HG03045 (cell line): ENCODE data around the gene CNPY3.
A peak's percentile ranks its signal among the peaks of the same experiment; 100 is the strongest.

Experiments used
- ATAC-seq: cut with Tn5 transposase; IDR thresholded peaks from one replicate; pipeline ENCODE4 v1.9.1; 2021; ENCODE audit warnings: mild to moderate bottlenecking, moderate library complexity; ENCODE audit not compliant: unreplicated experiment

CNPY3 gene

DNA sequence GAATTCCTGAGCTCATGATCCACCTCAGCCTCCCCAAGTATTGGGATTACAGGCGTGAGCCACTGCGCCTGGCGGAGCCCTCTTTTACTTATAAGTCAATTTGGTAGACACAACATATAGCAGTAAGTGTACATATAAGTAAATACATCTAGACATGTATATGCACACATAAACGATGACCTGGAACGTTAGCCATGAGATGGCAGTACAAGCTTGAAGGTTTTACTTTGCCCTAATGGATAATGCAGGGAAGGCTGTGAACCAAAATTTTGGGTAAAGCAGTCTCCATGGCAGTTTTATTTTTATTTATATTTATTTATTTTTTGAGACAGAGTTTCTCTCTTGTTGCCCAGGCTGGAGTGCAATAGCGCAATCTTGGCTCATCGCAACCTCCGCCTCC lies 28.8 kb downstream of the CNPY3 start:
- ATAC-seq, result no peak

DNA sequence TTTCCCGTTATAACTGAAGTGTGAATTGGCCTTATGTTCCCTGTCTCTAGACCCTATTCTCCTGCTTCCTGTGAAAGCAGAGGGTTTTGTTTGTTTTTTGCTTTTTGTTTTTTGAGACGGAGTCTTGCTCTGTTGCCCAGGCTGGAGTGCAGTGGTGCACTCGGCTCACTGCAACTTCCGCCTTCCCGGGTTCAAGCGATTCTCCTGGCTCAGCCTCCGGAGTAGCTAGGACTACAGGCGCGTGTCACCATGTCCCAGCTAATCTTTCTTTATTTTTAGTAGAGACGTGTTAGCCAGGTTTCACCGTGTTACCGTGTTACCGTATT lies 30.6 kb downstream of the CNPY3 start:
- ATAC-seq, result no peak

DNA sequence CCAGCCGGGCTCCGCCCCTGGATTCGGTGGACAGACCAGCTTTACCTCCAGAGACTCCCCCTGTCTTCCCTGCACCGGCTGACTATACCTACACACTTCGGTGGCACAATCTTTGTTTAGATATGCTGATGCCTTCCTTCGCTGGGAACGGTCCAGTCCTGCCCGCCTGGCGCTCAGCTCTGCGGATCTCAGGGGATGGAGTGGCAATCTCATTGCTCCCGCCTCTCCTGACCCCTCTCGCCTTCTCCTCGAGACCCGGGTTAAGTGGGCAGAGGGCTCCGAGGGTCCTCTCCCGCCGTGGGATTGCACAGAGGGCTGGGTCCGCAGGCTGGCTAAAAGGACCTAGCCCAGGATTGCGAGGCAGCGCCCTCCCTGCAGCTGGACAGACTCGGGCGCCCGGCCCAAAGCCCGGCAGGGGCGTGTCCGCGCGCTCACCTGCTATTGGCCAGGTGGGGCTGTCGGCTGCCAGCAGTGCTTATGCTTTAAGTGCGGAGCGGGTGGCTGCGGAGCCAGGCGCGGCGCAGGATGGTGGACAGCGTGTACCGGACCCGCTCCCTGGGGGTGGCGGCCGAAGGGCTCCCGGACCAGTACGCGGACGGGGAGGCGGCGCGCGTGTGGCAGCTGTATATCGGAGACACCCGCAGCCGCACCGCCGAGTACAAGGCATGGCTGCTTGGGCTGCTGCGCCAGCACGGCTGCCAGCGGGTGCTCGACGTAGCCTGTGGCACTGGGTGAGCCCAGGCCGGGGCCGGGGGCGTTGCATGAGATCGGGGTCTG lies 31.2 kb downstream of the CNPY3 start, which contains the start of gene GNMT:
Gene GNMT (plus strand): TSS at position 512 of the 777 bp plus-strand sequence. CDS start 14 bp downstream, at position 526.
- ATAC-seq, result no peak

DNA sequence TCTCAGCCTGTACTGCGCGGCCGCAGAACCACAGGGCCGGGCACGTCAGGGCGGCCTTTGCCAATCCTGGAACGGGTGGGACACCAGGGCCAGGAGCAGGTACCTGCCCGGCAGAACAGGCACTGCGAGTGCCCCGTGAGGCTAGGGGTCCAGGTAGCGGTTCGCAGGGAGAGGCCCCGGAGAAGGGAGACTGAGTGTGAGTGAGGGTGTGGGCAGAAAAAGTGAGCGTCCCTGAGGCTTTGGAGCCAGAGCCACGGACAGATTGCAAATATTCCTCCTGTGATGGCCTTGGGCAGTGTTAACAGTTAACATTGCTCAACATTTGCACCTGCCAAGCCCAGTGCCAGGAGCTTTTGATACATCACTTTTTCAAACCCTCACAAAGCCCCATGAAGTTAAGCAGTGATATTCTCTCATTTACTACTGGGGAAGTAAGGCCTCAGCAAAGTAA lies 31.8 kb downstream of the CNPY3 start:
- ATAC-seq, result no peak

DNA sequence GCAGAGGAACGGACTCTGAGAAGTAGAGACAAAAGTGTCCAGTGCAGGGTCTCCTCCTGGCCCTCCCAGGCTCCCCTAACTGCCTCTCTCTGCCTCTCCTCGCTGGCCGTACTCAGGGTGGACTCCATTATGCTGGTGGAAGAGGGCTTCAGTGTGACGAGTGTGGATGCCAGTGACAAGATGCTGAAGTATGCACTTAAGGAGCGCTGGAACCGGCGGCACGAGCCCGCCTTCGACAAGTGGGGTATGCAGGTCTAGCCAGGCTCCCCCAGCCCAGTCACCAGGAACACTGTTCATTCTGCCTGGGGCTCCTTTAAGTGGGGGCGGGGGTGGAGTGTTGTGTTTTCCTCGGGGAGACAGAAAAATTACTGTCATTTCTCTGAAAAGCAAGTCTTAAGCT lies 32.8 kb downstream of the CNPY3 start:
- ATAC-seq, result no peak

DNA sequence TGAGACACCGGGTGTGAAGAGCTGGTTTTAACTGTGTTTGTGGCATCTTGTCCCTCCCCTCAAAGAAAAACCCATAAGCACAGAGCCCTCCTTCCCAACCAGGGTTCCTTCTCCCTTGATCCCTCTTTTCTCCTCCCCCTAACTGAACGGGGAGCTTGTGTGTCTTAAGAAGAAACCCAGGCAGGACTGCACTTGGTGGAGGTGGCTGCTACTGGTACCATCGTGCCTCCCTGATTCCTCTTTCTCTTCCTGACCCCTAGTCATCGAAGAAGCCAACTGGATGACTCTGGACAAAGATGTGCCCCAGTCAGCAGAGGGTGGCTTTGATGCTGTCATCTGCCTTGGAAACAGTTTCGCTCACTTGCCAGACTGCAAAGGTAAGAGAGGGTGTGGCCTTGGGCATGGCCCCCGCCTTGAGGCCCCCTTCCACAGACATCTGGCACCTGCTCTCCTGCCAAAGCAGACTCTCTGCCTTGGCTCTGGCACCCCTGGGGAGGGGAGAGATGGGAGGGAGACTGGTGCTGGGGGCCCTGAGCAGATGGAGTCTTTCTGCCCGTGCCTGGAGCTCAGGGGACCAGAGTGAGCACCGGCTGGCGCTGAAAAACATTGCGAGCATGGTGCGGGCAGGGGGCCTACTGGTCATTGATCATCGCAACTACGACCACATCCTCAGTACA lies 33.4 kb downstream of the CNPY3 start:
- ATAC-seq, result no peak

DNA sequence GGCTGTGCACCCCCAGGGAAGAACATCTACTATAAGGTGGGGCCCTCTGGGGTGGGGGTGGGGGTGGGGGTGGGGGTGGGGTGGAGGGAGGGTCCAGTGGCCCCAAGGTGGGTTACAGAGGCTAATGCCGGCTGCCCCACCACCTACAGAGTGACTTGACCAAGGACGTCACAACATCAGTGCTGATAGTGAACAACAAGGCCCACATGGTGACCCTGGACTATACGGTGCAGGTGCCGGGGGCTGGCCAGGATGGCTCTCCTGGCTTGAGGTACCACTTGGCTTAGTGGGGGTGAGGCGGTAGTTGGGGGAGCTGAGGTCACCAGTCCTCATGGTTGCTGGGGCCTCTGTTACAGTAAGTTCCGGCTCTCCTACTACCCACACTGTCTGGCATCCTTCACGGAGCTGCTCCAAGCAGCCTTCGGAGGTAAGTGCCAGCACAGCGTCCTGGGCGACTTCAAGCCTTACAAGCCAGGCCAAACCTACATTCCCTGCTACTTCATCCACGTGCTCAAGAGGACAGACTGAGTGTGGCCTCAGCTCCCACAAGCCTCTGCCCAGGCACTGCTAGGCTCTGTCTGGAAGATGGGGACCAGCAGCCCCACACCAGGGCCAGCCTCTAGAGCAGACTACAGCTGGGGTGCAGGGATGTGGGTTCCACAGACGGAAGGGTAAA lies 34.0 kb downstream of the CNPY3 start:
- ATAC-seq, result no peak

DNA sequence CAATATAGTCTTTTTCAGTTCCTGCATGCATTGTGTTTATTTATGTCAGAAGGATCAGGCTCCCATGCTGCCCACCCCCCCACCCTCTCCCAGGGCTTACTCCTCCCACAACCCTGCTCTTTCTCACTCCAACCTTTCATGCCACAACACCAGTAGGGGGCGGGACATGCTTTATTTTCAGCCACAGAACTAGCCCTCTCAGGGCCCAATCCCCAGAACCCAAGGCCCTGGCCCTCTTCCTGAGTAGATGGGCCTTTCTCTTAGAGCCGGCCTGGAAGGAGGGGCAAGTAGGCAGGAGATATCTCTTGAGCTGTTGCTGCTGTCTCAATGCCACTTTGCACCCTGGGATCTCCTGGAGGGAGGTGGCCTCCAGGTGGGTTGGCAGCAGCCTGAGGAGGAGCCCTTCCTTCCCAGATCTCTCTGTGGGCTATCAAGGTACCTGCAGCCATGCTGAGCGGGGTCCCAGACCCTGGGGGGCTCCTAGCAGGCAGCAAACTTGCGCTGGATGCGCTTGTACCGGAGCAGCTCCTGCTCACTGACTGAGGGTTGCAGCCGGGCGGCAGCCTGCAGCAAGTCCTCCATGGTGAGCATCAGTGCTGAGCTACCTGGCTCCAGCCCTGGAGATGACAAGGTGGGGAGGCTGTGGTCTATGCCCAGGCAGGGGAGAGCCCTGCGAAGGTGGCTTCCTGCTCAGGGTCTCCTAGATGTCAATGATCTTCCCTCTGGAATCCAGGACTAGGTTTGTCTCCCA lies 34.8 kb downstream of the CNPY3 start:
- no peak for ATAC-seq

DNA sequence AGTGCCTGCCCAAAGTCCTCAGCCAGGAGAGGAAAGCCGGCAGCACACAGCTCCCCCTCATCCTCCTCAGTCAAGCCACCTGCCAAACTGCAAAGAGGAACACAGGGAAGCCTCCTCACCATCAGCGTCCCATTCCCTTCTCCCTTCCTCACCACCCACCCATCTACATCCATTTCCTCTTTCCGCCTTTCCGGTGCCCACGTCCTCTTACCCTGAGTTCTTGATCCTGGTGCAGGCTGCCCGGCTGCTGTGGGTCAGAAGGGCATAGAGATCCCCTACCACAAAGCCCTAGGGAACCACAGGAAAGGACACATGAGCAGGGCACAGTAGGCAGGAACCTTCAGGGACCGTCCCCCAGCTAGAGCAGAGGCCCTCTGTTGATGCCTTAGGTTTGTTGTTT lies 37.3 kb downstream of the CNPY3 start:
- no peak for ATAC-seq

DNA sequence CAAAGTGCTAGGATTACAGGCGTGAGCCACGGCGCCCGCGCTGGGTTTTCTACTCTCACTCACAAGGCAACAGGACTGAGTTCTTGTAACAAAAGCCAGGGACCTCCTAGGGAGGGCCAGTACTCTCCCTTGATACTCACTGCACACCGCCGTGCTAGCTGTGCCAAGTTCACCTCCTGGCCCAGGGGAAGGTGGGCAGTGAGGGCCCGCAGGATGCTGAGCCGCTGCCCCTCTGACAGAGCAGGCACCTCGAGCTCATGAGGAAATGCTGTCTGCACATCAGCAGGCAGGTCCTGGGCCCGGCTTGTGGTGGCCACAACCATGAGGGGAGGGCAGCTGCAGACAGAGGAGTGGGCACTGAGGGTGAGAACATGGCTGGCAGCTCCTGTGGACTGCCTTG lies 37.9 kb downstream of the CNPY3 start:
- no peak for ATAC-seq

DNA sequence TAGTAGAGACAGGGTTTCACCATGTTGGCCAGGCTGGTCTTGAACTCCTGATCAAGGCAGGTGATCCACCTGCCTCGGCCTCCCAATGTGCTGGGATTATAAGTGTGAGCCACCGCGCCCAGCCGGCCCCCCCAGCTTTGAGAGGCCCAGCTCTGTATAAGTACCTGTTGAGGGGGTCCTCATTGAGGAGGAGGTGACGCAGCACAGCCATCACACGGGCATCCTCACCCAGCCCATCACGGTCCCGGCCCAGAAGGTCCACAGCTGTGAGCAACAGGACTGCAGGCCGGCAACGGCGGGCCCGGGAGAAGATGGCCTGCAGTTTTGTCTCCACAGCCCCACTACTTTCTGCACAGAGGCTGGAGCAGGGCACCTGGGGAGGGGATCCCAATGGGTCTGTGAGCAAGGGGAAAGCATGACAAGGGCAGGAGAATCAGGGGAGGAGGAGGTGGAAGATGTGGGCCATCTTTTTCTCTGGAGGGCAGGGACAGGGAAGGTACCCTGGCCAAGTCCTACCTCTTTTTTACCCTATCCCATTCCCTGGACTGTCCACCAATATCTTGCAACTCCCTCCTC lies 38.9 kb downstream of the CNPY3 start:
- ATAC-seq, result no peak

DNA sequence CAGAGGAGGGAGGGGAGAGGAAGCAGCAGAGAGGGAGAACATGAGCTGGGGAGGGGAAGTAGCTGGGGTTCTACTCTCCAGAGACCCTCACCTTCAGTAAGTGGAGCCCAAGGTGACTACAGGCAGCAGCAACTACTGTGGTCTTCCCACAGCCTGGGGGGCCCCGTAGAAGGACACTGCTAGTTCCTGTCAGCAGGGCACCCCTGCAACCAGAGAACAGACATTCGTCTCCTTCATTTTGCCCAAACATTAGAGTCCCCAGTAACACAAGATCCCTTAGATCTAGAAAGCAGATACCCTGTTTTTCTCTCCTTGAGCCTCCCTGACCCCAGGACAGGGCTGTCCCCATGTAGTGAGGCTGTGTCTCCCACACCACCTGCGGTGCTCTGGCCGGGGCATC lies 39.5 kb downstream of the CNPY3 start:
- ATAC-seq, result no peak

DNA sequence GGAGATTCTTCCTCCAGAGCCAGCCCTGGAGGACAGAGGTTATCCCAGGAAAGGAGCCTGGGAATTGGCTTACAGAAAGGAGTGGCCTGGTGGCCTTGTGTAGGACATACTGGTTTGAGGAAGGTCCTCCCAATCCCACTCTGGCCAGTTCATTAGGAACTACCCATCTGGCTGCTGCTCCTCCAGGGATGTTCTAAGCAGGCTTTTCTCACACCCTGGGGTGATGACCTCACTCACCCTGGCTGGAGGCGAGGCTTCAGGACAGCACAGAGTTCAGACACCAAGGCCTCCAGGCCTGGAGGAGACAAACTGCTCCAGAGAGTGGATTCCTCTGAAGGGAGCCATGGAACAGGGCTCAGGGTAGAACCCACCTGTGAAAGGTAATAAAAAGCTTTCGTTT lies 40.2 kb downstream of the CNPY3 start:
- no peak for ATAC-seq

DNA sequence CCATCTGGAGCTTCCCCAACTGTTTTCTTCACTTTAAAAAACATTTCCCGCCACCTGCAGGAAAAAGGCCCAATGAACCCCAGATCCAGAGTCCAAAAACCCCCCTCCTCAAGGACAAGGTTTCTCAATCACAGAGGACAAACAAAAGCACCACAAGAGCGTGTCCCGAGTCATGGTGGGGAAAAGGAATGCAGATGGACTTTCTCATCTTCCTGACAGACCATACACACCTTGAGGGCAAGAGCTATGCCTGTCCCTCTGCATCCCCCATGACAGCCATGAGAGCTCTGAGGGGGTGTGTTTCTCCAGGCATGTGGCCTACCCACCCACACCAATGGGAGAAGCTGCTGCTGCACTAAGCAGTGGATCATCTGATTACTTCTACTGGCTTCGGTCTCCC lies 40.7 kb downstream of the CNPY3 start:
- no peak for ATAC-seq

DNA sequence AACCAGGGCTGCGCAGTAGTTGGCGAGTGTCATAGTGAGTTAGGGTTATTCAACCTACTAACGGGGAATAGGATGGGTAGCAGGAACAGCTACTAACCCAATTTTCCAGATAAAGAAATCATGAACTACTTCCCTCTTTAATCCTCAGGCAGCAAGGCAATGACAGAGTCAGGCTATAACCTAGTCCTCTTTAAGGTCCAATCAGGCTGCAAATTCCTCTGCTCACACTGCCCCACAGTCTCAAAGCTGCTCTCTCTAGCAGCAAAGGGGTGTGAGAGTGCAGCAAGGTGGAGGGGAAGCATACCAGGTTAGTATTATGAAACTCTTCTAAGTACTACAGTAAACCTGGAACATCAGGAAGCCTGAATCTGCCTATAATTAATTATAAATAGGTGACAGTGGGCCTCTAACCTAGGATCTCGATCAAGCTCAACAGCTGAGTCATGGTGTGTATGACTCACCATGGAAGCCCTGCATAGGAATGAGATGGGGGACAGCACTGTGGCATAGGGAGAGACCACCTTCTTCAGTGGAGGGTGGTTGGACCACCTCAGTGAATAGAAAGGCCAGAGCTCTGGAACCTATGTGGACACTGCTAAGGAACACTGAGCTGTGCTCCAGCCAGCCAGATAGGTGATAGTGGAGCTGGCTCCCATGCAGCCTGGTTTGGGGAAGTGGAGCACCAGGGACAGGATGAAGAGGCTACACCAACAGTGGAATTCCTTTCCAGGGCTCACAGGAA lies 41.8 kb downstream of the CNPY3 start:
- ATAC-seq, result no peak

DNA sequence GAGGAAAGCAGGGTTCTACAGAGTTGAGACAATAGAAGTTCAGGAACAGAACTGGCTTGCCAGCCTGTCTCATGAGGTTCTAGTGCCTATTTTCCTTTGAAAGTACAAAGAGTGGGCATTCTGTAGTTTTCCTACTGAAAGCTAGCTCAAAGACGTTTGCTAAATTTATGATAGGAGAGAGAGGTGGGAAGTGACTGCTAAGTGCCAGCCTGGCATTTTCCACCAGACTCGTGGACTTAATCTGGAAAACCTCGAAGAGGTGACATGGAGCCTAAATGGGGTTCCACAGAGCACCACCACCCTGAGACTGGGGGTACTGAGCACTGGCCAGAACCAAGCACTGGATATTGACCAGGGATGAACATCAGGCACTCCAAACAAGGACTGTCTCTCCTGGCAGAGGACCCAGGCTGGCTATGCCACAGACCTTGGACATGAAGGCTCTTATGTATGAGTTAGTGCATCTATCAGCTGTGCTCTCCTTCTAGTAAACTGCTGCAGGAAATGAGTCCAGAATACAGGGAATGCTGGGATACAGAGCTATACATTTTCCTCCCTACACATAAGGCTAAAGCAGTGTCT lies 42.6 kb downstream of the CNPY3 start:
- ATAC-seq, result no peak

DNA sequence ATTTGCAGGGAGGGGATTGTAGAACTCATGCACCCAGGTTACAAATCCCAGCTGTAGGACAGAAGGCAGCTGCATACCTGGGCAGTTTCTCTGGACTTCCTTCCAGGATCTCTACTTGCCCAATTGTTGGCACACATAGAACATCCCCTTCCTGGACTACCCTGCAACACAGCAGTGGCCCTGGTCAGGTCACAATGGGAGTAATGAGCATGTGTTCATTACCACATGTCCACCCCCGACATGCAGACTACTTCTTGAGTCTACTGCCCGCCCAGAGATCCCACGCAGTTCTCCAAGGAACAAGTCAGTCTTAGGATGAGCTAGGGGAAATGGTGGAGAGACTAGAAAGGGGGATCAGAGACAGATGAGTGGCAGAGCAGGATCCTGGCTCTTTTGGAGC lies 44.6 kb downstream of the CNPY3 start:
- no peak for ATAC-seq

DNA sequence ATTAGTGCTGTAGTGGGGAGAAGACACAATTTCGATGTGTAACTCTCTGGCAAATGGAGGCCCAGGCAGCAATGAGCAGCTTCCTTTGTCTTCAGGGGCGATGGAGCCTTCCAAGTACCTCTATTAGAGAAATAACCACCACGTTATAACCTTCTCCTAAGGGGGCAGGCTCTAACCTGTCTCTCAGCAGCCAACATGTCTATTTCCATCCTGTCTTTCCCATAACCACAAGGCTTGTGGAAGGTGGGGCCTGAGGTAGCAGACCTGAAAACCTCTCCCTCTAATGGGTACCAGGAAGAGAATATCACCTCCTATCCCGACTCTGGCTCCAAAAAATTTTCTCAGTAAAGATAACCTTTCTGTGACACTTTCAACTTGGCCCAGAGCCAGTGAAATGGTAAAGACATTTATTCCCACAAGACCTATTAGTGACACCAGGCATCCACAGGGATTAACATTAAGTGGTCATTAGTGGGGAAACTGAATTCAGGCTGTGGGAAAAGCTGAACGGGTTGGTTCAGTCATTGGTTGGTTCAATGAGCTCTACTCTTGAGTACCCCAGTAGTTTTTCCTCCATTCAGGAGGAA lies 45.7 kb downstream of the CNPY3 start:
- no peak for ATAC-seq

DNA sequence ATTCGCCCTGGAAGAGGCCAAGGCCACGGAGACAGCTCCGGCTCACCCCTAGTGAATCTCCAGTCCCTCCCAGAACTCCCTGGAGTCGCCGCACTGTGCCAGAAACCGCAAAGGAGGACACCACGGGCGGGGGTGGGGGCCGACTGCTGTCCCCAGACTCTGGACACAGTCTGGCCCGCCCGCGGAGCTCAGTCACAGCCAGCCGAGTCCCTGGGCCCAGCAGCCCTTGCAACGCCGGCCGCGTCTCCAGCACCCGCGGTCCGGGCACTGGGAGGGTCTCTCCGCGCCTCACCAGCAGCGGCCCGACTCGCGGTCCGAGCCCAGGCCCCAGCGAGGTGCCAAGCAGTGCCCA lies 49.2 kb downstream of the CNPY3 start:
- peak; percentile 23 for ATAC-seq
